NCI-H1694 (cell line): ENCODE results near the gene HIVEP3.

Experiments
- DNase-seq: peaks from one replicate; lab custom pipeline; 2025; lab: John Stamatoyannopoulos, UW

HIVEP3 gene

GRCh38 chr1:41515778-41516167, 402.9 kb downstream of the HIVEP3 start:
- no peak for DNase-seq

GRCh38 chr1:41515131-41515678, 403.5 kb downstream of the HIVEP3 start:
- DNase-seq: no peak

- DNase-seq: no peak
These were observed 404.3 kb downstream of the HIVEP3 start for GRCh38 chr1:41514381-41514780.

GRCh38 chr1:41513383-41513735, 405.4 kb downstream of the HIVEP3 start:
- DNase-seq: no peak

GRCh38 chr1:41512701-41513382, 405.9 kb downstream of the HIVEP3 start:
- DNase-seq: no peak

- DNase-seq: no peak
These were observed 407.5 kb downstream of the HIVEP3 start for GRCh38 chr1:41511239-41511540.

- no peak for DNase-seq
These were observed 408.0 kb downstream of the HIVEP3 start for GRCh38 chr1:41510531-41511238.

GRCh38 chr1:41509270-41509671, 409.5 kb downstream of the HIVEP3 start:
- no peak for DNase-seq

- DNase-seq: no peak
These were observed 410.4 kb downstream of the HIVEP3 start for GRCh38 chr1:41508290-41508689.

- no peak for DNase-seq
These were observed 410.9 kb downstream of the HIVEP3 start for GRCh38 chr1:41507836-41508235.

GRCh38 chr1:41507110-41507720, 411.5 kb downstream of the HIVEP3 start:
- no peak for DNase-seq

GRCh38 chr1:41504114-41505035, 414.3 kb downstream of the HIVEP3 start:
- DNase-seq: no peak

- DNase-seq: no peak
These were observed 415.1 kb downstream of the HIVEP3 start for GRCh38 chr1:41503538-41504113.

GRCh38 chr1:41502912-41503311, 415.8 kb downstream of the HIVEP3 start:
- DNase-seq: no peak

GRCh38 chr1:41501581-41501980, 417.1 kb downstream of the HIVEP3 start:
- DNase-seq: no peak

- DNase-seq: no peak
These were observed 417.8 kb downstream of the HIVEP3 start for GRCh38 chr1:41500781-41501518.

GRCh38 chr1:41500378-41500777, 418.3 kb downstream of the HIVEP3 start:
- no peak for DNase-seq

- DNase-seq: no peak
These were observed 419.1 kb downstream of the HIVEP3 start for GRCh38 chr1:41499591-41499990.

- DNase-seq: no peak
These were observed 419.9 kb downstream of the HIVEP3 start for GRCh38 chr1:41498804-41499203.

GRCh38 chr1:41498391-41498790, 420.3 kb downstream of the HIVEP3 start:
- DNase-seq: no peak

GRCh38 chr1:41497461-41498030, 421.2 kb downstream of the HIVEP3 start:
- DNase-seq: no peak
